DND-41 (cell line): ENCODE measurements around the gene TTC12.

Experiments
- EZH2 ChIP-seq: IDR thresholded peaks from 3 replicates; pipeline ENCODE4 v1.6.1; 2012; ENCODE audit warnings: borderline replicate concordance, low read depth, mild to moderate bottlenecking, moderate library complexity, low read length, inconsistent platforms; ENCODE audit not compliant: severe bottlenecking
- TF ChIP-seq, protein P1 (sequence below): IDR thresholded peaks from 2 replicates; pipeline ENCODE4 v1.5.1; 2012; ENCODE audit warnings: borderline replicate concordance, low read length, moderate library complexity, mild to moderate bottlenecking; ENCODE audit not compliant: poor library complexity, severe bottlenecking; ENCODE audit errors: extremely low read depth

- no peak for TF ChIP-seq EZH2
- TF ChIP-seq, protein P1, sequence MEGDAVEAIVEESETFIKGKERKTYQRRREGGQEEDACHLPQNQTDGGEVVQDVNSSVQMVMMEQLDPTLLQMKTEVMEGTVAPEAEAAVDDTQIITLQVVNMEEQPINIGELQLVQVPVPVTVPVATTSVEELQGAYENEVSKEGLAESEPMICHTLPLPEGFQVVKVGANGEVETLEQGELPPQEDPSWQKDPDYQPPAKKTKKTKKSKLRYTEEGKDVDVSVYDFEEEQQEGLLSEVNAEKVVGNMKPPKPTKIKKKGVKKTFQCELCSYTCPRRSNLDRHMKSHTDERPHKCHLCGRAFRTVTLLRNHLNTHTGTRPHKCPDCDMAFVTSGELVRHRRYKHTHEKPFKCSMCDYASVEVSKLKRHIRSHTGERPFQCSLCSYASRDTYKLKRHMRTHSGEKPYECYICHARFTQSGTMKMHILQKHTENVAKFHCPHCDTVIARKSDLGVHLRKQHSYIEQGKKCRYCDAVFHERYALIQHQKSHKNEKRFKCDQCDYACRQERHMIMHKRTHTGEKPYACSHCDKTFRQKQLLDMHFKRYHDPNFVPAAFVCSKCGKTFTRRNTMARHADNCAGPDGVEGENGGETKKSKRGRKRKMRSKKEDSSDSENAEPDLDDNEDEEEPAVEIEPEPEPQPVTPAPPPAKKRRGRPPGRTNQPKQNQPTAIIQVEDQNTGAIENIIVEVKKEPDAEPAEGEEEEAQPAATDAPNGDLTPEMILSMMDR = no peak
Measured at GRCh38 chr11:113395782-113396336, 81.5 kb downstream of the TTC12 start.
